GM10266 (cell line): Measurements from ENCODE around the gene CELSR1.

ENCODE experiments used
- DNase-seq: peaks from one replicate; pipeline ENCODE4 v3.0.0; 2012; ENCODE audit errors: extremely low spot score
- CTCF ChIP-seq: IDR thresholded peaks from 2 replicates; pipeline ENCODE4 v1.5.1; 2012; ENCODE audit warnings: mild to moderate bottlenecking, low read depth; ENCODE audit not compliant: control insufficient read depth, insufficient read depth; ENCODE audit errors: missing control alignments

CELSR1 gene

GRCh38 chr22:46534901-46535630, 2.4 kb downstream of the CELSR1 start:
- DNase-seq = no peak
- TF ChIP-seq CTCF = no peak

GRCh38 chr22:46534177-46534776, 3.1 kb downstream of the CELSR1 start:
- no peak for TF ChIP-seq CTCF

GRCh38 chr22:46533070-46533833, 4.2 kb downstream of the CELSR1 start:
- no peak for TF ChIP-seq CTCF
- DNase-seq = no peak

More at GRCh38 chr22:46534177-46534776, 3.1 kb downstream of the CELSR1 start:
- no peak for DNase-seq

- TF ChIP-seq CTCF = no peak
- no peak for DNase-seq
Observed at GRCh38 chr22:46532416-46532815, 5.0 kb downstream of the CELSR1 start.

- no peak for DNase-seq
- no peak for TF ChIP-seq CTCF
Observed at GRCh38 chr22:46531581-46532175, 5.7 kb downstream of the CELSR1 start.

- no peak for TF ChIP-seq CTCF
- no peak for DNase-seq
Observed at GRCh38 chr22:46528121-46528610, 9.3 kb downstream of the CELSR1 start.
